ENCODE measurements around the gene PSME3IP1.

The PSME3IP1 gene

DNA sequence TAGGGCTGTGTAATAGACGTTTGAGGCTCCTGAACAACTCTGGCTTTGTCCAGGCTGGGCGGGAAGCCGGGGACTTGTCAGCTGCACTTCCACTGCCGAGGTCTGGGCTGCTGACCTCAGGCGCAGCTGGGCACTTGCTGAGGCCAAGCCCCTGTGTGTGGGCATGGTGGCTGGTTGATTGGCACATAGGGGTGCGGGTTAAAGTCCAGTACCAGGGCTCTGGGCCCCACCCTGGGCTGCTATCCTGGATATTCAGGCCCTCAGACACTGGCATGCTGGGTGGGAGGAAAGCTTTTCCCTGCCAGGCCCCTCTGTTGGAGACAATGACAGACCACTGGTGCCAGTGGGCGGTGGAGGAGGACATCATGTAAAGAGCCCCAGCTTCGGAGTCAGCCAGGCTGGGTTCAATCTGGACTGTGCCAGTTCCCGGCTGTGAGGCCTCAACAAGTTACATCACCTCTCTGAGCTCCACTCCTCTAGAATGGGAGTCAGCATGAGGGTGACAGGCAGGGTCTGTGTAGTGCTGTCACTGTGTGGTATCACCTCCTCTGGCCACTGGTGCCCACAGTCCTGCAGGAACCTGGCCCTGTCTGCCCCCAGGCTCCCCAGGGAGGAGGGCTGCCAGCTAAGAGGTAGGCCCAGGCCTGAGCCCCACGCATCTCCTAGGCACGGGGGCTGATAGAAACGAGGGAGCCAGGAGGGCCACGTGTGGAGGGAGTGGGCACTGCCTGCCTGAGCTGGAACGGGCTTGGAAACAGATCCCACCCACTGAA lies 42.5 kb downstream of the PSME3IP1 start:
- no peak for DNase-seq

DNA sequence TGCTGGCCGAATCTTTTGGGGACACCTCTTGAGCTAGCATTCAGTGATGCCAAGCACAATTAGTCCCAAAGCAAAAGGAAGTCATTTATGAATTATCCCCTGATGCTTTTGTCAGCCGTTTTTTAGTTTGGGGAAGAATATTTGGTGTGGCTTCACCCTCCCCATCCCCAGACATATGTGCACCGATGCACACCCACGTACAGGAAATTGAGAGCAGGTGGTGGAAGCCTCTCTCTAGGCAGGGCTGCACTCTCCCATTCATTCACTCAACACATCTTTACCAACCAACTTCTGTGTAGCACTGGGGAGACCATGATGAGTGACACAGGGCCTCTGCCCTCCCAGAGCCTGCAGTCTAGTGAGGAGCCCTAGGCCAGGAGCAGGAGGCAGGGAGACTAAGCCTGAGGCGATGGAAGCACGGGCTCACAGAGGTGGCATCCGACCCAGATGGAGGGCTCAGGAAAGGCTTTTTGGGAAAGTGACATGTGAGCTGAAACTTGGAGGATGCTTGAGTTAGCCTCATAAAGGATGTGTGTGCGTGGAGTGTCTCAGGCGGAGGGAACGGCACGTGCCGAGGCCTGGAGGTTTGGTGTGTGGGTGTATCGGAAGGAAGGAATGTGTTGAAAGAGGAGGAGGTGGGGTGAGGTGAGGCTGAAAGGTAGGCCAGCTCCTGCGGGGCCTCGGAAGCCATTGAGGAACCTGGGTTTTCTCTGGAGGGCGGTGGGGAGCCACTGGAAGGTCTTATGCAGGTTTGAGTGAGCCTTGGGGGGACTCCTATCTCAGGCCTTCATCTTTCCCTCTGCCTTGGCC lies 43.8 kb downstream of the PSME3IP1 start:
- no peak for DNase-seq

DNA sequence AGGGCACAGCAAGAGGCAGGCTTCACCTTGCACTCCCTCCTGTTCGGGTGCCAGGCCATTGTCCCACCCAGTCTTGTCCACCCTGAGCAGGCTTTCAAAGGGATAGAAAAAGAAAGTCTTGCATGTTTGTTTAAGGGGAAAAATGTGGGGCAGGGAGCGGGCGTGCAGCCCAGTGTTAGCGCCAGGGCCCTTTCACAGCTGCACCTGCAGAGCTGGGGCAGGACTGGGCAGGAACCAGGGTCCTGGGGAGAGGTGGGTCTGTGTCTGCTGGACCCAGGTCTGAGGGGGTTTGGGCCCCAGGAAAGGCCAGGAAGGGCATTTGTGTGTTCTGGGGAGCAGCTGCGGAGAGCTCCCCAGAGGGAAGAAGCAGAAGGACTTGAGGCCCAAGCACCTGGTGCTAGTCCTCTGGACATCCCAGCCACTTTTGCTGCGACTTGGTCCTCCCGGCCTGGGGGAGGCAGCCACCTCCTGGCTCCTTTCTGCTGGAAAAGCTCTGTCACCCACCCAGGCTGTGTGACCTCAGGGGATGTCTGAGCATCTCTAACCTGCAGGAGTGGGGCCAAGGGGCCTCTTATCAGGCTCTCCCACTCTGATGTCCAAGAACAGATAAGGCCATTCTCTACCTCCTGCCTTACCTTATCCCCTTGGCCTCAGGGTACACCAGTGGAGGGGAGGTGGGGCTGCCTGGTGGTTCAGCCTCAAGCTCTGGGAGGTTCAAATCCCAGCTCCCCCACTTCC lies 44.7 kb downstream of the PSME3IP1 start:
- no peak for DNase-seq

DNA sequence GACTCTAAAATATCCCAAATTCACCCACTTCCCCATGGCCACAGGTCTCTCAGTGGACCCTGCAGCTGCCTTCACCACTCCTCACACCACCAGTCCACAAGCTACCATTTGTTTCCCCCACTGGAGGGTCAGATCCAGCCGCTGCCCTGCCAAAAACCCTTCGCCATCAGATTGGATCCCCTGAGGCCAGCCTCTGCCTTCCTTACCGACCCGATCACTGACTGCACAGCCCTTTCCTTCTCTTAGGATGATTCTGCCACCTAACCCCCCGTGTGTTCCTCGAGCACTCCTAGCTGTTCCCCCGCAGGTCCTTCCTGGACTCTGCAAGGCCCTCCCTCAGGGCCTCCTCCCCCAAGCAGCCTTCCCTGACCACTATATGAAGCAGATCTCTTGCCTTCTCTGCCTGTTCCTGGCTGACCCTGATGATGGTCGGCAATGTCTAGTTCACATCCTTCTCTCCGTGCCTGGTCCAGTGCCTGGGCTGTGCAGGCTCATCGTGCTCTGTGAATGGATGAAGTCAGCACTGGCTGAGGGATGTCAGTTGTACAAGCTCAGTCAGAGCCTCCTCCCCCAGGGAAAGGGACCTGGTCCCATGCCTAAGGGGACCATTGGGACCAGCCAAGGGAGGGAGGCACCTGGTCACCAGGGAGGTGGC lies 47.4 kb downstream of the PSME3IP1 start:
- DNase-seq, result no peak

DNA sequence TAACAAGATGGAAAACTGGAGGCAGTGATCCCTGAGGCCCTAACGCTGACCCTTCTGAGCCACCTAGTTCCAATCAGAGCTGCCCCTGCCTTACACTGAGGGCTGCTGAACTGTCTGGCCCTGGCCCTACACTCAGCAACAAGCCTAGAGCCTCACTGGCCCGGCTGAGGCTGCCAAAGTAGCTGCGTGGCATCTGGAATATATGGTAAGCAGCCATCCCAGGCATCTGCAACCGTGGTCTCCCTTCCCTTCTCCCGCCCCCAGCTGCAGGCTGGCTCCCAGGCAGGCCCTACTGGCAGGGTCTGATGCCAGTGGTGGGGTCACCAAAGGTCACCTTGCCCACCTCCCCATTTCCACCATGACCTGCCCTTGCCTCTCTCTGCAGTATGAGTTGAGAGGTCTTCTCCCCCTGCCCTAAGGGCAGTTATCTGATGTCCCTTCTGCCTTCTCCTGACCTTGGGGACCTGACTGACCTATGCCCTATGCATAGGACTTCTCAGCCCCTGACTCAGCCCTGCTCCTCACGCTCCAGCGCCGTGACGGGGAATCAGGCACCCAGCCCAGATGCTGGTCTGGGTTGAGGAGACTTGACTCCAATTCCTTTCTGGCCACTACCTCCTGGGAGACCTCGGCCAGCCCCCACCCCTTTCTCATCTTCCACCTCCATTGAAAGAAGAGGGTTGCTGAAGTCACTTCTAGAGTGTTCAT lies 48.1 kb downstream of the PSME3IP1 start:
- no peak for DNase-seq

DNA sequence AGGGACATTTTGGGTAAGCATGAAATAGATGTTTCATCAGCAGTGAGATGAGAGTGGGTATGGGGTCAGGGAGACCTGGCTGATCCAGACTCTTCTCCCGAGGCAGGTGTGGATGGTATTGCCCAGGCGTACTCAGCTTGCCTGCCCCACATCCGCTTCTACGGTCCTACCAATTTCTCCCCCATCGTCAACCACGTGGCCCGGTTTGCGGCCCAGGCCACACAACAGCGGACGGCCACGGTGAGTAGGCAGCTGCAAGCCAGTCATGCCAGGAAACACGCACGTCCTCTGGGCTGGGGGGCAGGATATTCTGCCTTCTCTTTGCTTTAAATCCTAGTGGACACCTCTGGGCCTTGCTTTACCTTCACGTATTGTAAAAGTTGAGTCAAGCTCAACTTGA lies 48.8 kb downstream of the PSME3IP1 start:
- DNase-seq, result no peak

DNA sequence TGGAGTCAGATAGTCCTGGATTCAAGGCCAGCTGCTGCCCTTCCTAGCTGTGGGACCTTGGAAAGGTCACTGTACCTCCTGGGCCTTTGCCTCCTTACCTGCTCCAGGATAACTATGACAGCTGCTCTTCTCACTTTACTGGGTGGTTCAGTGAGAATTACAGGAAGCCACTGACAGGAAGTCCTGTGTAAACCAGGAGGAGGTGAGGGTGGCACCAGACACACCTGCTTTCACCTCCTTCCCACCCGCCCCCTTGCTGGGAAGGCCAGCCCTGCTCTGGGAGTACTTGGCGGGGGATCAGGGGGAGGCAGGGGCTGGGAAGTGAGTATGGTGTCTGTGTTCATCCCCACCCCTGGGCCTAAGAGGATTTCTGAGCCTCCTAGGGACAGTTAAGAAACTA lies 50.9 kb downstream of the PSME3IP1 start:
- DNase-seq, result no peak

DNA sequence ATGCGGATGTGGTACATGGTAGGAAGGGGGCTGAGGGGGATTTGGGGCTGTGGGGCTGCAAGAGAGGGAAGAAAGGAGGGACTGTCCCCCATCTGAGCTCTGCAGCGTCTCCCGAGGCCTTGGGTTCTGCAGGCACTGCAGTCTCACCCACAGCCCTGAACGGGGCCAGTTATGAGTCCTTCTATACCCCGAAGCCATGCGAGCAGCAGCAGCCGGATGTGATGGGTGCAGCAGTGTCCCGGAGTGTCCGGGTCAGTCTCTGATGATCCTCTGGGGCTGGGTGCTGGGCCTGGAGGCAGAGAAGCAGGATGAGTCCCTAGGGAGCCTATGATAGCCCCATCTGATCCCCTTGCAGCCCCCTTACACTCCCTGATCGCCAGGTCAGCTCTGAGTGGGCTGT lies 52.0 kb downstream of the PSME3IP1 start:
- no peak for DNase-seq

DNA sequence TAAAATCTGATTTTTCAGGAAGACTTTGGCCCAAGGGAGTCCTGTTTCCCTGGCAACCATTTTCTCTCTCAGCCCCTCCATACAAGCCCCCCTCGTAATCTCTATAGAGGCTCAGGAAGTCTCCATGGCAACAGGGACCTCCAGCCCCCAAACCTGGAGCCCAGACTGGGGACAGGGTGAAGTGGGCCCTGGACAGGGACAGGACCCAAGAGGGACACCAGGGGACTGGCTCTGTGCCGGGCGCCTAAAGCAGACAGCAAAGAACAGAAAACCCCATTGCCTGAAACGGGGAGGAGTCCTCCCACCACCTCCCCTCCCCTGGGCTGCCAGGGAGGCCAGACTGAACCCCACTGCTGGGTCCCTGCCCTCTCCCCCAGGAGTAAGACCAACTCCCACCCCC lies 52.8 kb downstream of the PSME3IP1 start:
- no peak for DNase-seq

DNA sequence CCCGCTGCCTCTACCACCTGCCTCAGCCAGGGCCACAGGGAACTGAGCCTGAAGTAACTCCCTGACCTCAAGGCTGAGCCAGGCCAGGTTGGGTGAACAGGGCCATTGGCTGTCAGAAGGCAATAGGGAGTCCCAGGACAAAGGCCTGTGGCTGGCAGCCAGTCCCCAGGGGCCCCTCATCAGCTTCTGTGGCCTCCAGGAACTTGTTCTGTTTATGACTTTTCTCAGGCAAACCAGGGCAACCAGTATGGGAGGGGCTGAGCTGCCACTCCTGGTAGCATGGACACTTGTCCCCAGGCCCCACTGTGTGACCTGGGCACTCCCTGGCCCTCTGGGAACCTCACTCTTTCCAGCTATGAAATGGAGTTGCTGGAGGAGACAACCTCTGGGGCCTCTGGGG lies 53.4 kb downstream of the PSME3IP1 start:
- DNase-seq, result no peak

DNA sequence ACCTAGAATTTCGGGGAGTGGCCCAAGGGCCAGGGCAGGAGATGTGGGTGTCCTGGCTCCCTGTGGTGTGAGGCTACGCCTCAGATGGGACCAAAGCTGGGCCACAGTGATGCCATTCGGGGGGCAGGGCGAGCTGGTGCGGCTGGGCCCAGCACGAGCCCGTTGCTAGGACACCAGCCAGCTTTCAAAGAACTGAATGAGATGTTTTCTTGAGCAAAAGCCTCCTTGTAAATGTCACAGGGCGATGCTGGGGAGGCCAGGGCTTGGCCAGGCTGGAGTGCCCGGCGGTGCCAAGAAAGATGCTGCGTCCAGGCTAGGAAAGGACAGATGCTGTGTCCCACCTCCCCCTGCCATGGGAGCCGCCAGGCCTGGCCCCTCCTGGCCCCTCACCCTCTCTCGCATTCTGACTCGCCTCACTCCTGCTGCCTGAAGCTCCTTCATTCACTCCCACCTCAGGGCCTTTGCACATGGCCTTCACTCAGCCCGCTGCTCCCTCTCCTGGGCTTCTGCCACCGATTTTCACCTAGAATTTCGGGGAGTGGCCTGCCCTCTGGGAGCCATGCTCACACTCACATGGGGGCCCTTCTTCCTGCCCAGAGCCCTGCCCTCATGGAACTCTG lies 54.4 kb downstream of the PSME3IP1 start:
- no peak for DNase-seq

DNA sequence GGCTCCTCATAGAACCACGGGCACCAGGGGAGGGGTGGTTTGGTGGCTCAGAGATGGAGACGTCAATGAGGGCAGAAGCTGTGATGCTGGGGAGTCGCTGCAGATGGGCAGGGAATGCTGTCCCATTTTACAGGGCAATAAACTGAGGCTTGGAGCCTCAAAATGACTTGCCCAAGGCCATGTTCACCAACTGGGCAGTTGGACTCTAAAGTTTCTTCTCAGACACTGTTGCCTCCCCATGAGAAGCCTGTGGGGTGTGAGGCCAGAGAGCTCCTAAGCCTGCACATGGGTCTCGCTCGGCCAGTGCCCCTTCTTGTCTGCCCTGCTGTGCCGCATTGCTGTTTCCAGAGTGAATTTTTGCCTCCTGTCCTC lies 54.9 kb downstream of the PSME3IP1 start:
- no peak for DNase-seq

DNA sequence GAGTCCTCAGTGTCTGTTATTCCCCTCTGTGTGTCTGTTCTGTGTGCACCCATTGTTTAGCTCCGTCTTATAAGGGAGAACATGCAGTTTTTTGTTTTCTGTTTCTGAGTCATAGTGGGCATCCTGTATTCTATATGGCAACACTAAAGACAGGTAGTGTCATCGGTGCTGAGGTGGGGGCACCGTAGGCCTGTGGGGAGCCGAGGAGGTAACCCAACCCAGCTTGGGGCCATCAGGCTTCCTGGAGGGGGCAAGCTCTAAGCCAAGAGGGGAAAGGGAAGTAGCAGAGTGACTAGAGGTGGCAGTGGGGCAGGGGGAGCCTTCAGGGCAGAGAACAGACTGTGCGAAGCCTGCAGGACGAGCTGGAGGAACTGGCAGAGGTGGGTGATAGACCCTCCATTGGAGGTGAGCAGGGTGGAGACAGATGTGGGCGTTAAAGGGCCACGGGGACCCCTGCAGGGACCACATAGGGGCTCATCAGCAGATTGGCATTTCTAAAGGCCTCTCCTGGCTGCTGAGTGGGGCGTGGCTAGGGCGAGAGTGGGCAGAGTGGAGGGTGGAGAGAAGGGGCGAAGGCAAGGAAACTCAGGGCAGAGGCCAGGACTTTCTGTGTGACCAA lies 57.0 kb downstream of the PSME3IP1 start:
- DNase-seq, result no peak

DNA sequence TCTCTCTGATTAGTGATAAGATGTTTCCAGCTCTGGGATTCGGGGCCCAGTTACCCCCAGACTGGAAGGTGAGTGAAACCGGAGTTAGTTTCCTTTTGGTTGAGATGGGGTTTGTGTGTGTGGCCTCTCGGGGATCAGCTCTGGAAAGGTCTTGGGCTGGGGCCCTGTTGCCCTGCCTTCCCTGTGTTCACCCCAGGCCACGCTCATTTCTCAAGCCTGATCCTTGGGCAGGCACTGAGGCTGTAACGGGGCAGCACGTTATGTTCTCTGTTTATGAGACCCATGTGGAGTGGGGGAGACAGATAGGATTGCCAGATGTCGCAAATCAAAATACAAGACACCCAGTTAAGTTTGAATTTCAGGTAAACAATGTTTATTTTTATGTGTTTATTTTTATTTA lies 58.0 kb downstream of the PSME3IP1 start:
- no peak for DNase-seq

DNA sequence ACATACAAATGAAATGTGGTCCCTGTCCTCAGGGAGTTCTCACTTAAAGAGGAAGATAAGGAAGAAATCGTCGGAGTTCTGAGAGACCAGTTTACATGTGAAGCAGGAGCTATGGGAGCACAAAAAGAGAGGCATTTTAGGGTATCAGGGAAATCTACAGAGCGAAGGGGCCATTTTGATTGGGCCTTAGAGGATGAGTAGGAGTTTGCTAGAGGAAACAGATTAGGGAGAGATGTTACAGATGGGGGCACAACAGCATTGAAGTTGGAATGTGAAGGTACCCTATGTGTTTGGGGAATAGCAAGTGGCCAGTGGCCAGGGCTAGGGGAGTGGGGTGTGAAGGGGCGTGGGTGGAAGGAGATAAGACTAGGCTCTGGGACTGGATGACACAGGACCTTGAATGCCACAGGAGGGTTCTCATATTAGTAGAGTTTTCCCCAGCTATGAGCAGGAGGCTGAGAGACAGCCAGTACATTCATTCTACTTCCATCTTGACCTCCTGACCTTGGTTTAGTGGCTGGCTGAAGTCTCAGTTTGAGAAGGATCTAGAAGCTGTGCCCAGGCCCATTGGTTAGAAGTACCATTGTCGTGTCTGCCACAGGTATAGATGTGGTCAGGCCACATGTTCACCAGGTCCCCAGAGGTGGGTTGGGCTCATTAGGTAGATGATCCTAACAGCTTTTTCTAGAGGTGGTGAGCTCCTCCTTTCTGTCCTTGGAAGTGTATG lies 58.6 kb downstream of the PSME3IP1 start:
- no peak for DNase-seq

DNA sequence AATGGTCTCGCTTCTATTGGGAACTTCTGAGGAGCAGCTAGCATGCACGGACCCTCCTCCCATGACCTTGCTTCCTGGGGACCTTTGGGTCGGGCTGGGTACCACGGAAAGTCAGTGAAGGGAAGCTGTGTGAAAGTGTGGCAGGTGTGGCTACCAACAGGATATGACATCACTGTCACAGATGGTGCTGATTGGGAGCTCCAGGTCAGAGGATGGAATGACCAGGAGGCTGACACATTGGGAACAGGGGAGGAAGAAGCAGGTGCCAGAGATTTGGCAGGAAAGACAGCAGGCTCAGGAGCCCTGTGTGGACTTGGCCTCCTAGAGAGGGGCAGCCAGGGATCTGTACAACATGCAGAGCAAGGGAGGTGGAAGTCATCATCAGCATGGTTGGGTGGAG lies 59.4 kb downstream of the PSME3IP1 start:
- no peak for DNase-seq

DNA sequence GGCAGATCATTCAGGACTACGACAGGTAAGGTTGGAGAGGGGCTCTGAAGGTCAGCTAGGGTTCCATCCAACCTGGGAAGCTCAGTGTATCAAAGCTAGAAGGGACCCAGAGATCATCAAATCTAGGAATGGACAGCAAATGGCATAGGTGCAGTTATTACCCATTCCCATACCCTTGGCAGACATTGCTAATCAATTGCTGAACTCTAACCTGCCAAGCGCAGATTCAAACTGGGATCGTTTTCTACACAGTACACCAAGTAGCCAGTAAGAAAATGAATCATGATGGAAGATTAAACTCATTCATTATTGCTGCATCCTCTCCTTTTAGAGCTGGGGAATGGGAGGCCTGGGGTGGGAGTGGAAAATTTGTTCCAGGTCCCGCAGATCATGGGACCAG lies 59.9 kb downstream of the PSME3IP1 start:
- DNase-seq, result no peak

DNA sequence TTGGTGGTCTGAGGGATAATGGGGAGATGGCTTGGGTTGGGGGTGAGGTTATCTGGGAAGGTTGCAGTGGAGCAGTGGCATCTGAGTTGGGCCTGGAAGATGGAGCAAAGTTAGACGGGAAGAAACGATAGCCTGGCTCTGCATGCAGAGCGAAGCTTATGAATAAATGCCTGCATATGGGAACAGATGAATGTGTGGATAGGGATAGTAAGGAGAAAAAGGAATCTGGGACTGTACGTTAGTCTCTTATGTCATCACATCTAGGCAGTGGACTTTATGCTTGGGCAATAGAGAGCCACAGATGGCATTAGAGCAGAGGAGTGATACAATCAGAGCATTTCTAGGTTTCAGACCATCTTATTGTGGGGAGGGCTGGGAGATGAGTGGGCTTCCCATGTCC lies 60.5 kb downstream of the PSME3IP1 start:
- no peak for DNase-seq

DNA sequence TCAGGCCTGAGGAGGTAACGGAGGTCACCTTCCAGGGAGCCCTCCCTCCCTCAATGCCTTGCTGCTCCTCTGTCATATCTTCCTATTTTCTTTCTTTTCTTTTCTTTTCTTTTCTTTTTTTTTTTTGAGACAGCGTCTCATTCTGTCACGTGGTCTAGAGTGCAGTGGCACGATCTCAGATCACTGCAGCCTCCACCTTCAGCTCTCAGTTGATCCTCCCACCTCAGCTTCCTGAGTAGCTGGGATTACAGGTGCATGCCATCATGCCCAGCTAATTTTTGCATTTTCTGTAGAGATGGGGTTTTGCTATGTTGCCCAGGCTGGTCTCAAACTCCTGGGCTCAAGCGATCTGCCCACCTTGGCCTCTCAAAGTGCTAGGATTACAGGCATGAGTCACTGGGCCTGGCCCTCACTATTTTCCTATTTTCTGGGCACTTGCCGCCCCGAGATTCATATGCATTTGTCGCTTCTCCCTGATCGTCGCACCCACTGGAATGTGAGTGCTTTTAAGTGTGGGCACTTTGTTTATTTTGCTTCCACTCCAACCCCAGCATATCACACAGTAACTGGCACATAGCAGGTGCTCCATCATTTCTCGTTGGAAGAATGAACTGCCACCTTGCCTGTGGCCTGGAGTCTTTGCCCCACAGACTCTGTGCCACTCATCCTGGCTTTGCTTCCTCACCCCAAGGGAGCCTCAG lies 61.7 kb downstream of the PSME3IP1 start:
- DNase-seq, result no peak

DNA sequence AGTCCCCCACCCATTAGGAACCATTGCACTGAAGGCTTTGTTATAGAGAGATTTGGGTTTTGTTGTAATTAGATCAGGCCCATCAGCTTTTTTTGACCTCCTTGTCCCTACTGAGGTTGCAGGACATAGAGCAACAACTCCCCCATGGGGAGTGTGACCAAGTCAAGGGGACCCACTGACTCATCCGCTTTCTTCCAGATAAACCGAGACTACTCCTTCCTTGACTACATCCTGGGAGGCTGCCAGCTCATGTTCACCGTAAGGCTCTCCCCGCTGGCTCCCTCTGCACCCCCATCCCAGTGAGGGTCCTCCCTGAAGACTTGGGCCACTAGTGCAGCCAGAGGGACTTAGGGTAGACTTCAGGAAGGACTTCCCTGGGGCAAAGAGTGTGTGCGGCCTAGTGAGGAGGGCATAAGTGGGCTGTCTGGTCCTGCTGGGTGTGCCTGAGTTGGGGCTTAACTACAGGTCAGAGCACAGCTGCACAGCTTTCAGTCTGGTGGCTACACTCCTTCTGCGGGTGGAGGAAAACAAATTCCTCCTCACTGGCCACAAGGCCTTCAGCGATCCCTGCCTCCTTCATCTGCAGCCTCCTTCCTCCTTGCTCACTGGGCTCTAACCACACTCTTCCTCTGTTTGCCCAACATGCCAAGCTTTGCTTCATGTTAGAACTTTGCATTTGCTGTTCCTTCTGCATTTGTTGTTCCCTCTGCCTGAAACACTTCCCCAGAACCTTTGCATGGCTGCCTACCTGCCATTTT lies 62.4 kb downstream of the PSME3IP1 start:
- no peak for DNase-seq
